HepG2 (cell line): Measurements from ENCODE around the gene ADRA2A. TPM values are rescaled to one million over a fixed set of nuclear protein-coding genes. Genes with fewer than 3 reads are reported as not detected.

Experiments used
- ATAC-seq: fragments of 200-7000 bp; cut with Tn5 transposase; 3 replicates; pipeline ENCODE4 v1.9.1; 2020; ENCODE audit warnings: mild to moderate bottlenecking, moderate library complexity
- BruUV-seq: library from RNA; stranded (reverse); fragments of 400-500 nt; replicated peaks from 2 replicates; lab custom pipeline; 2021; lab: Mats Ljungman, UMichigan
- CTCF ChIA-PET: fragments of 300-600 bp; formaldehyde crosslinking; extraction: SDS; loops from one replicate; lab custom pipeline; 2021; ENCODE audit warnings: low total read pairs, inconsistent platforms, low intra/inter-chr PET ratio; lab: Yijun Ruan, JAX
- POLR2A ChIA-PET: fragments of 350-600 bp; sonication (Branson Sonifier 250); formaldehyde crosslinking; loops from one replicate; lab custom pipeline; 2020; ENCODE audit warnings: antibody characterized with exemption, inconsistent platforms; lab: Yijun Ruan, JAX
- DNase-seq: peaks from one replicate; pipeline ENCODE4 v3.0.0-alpha.2; 2015; ENCODE audit warnings: low spot score
- FAIRE-seq: peaks from 3 replicates; lab custom pipeline; 2011; peaks lifted over from hg19 to GRCh38; lab: Jason Lieb, UNC
- H2AFZ ChIP-seq: one replicate; pipeline ENCODE4 v1.6.1; 2011; ENCODE audit warnings: low read length, inconsistent platforms
- H3K27ac ChIP-seq: fragments of 300-600 bp; 3 replicates; pipeline ENCODE4 v1.8.0; 2011; ENCODE audit warnings: mixed run types, mild to moderate bottlenecking, mixed read lengths, low read length, inconsistent platforms; ENCODE audit not compliant: insufficient read depth; ENCODE audit errors: extremely low read length
- H3K27me3 ChIP-seq, 2 experiments: fragments of 200-600 bp in 1 of 2; 2 replicates in 1 of 2; 3 replicates in 1 of 2; pipeline versions ENCODE4 v1.6.0 to v1.8.0; 2011; ENCODE audit warnings: low read length in 2 of 2, mild to moderate bottlenecking in 2 of 2, moderate library complexity in 2 of 2, inconsistent platforms in 1 of 2; ENCODE audit not compliant: insufficient read depth in 2 of 2, control insufficient read depth in 1 of 2
- H3K36me3 ChIP-seq, 2 experiments: fragments of 200-600 bp in 1 of 2; replicated peaks in 1 of 2; 2 replicates in 1 of 2; 3 replicates in 1 of 2; pipeline versions ENCODE4 v1.5.1 to v1.8.0; 2011; ENCODE audit warnings: low read length in 2 of 2, inconsistent platforms in 1 of 2; ENCODE audit not compliant: insufficient read depth in 2 of 2, control insufficient read depth in 1 of 2
- H3K4me1 ChIP-seq: 2 replicates; pipeline ENCODE4 v1.5.1; 2012; ENCODE audit warnings: low read length, inconsistent platforms; ENCODE audit not compliant: insufficient read depth
- H3K4me2 ChIP-seq: 2 replicates; pipeline ENCODE4 v1.6.0; 2011; ENCODE audit warnings: low read depth, low read length, inconsistent platforms
- H3K4me3 ChIP-seq, 3 experiments: fragments of 200-600 bp in 1 of 3; sonication (generic), shearing (Covaris generic) in 1 of 3; replicated peaks in 1 of 3; 2 replicates each; pipeline ENCODE4 v1.5.1; 2011 to 2016; ENCODE audit warnings: low read length in 3 of 3, inconsistent platforms in 2 of 3, low read depth in 2 of 3, mild to moderate bottlenecking in 2 of 3, control low read depth in 1 of 3, mixed read lengths in 1 of 3; ENCODE audit not compliant: insufficient read depth in 1 of 3
- H3K79me2 ChIP-seq: one replicate; pipeline ENCODE4 v1.6.1; 2011; ENCODE audit warnings: low read length, inconsistent platforms; ENCODE audit not compliant: insufficient read depth
- H3K9ac ChIP-seq: 2 replicates; pipeline ENCODE4 v1.6.0; 2011; ENCODE audit warnings: mild to moderate bottlenecking, low read depth, low read length, inconsistent platforms; ENCODE audit not compliant: insufficient read depth
- H3K9me3 ChIP-seq: 2 replicates; pipeline ENCODE4 v1.5.1; 2012; ENCODE audit warnings: mild to moderate bottlenecking, low read length
- H4K20me1 ChIP-seq: 2 replicates; pipeline ENCODE4 v1.6.0; 2011; ENCODE audit warnings: inconsistent platforms, mild to moderate bottlenecking, low read length, moderate library complexity; ENCODE audit not compliant: insufficient read depth
- LCORL ChIP-seq, 2 experiments: fragments of 450-650 bp in 1 of 2; sonication (generic) in 1 of 2; formaldehyde crosslinking in 1 of 2; IDR thresholded peaks; 2 replicates each; pipeline versions ENCODE4 v1.5.0 to v1.6.1; 2017 to 2020; ENCODE audit warnings: antibody characterized with exemption in 1 of 2, missing genetic modification reagents in 1 of 2
- MTERF4 ChIP-seq: sonication (generic); formaldehyde crosslinking; IDR thresholded peaks from 2 replicates; pipeline ENCODE4 v1.8.0; 2023; ENCODE audit warnings: mild to moderate bottlenecking, missing genetic modification reagents
- ZFP36 ChIP-seq: fragments of 150-350 bp; IDR thresholded peaks from 2 replicates; pipeline ENCODE4 v1.6.1; 2018; ENCODE audit warnings: borderline replicate concordance, low read length, low read depth; ENCODE audit not compliant: partially characterized antibody
- ZNF605 ChIP-seq: sonication (generic); formaldehyde crosslinking; IDR thresholded peaks from 2 replicates; pipeline ENCODE4 v1.8.0; 2022; ENCODE audit warnings: mild to moderate bottlenecking, missing genetic modification reagents
- WGBS: methylation state at CpG from one replicate; pipeline ENCODE4 v1.1.6; 2017; ENCODE audit warnings: low lambda C conversion rate; 5-methylcytosine and 5-hydroxymethylcytosine counted together
- in situ Hi-C: cut with HindIII; loops from 2 replicates; pipeline ENCODE4 v1.10.0; 2017; ENCODE audit warnings: low pct_unique_long_range_greater_than_20kb; ENCODE audit not compliant: extremely low pct_ligation_motif_present
- intact Hi-C: fragments of 100-400 bp; cut with micrococcal nuclease; formaldehyde crosslinking; loops from one replicate; pipeline ENCODE4 v1.10.0; 2022; ENCODE audit not compliant: unreplicated experiment
- polyA plus RNA-seq, 8 experiments: library from polyadenylated mRNA; depleted of rRNA in 3 of 8; stranded (reverse) in 7 of 8; unstranded in 1 of 8; fragments of >200 nt; fragmentation: Illumina TruSeq in 4 of 8; extraction: Trizol in 4 of 8; gene quantifications; 2 replicates each; pipeline versions ENCODE4 v1.2.1 to v1.2.3, GENCODE V29; 2011 to 2016; ENCODE audit warnings: low read depth in 4 of 8, missing spikeins in 1 of 8, mixed read lengths in 1 of 8; ENCODE audit not compliant: insufficient read depth in 1 of 8
- total RNA-seq, 5 experiments: library from RNA; depleted of rRNA; stranded (reverse); fragments of >200 nt; fragmentation: Illumina TruSeq; extraction: Trizol; gene quantifications; 2 replicates each; pipeline ENCODE4 v1.2.3, GENCODE V29; 2016; ENCODE audit warnings: low read depth in 1 of 5

Gene ADRA2A
- total and polyA plus RNA-seq, 2 of the 13 experiments (the other 11 are each of a cell fraction or from before 2014, with no cell fraction given) = 0.01 TPM; not detected in 1

GRCh38 chr10:111109501-111110242, 32.8 kb downstream of the ADRA2A start:
- no peak for TF ChIP-seq MTERF4 (CRISPR knock-in tag)
- peak; percentile 35; the same call in 1 of the 2 replicates for TF ChIP-seq LCORL (IDR thresholded peaks at IDR 0.05)
- TF ChIP-seq LCORL (CRISPR knock-in tag; IDR thresholded peaks at IDR 0.05) = no peak
- TF ChIP-seq, all 625 proteins: peak for 1

GRCh38 chr10:111110771-111111170, 33.9 kb downstream of the ADRA2A start:
- FAIRE-seq (no peak), DNase-seq (no peak), ATAC-seq (no peak)
- no TSS peak for BruUV-seq
- WGBS = 1% methylated on average over 3 of the region's 3 CpGs
- Histone ChIP-seq H3K4me2 (no peak overlapping the region), H3K4me1 (no peaks in the 10 kb centered on the region), H3K27me3 (peaks cover 0 to 5% of the 10 kb centered on the region in 2 experiments; a peak in 1 of 5 replicates), H3K9me3 (no peaks in the 10 kb centered on the region), H4K20me1 (no peaks in the 10 kb centered on the region), H3K27ac (no peak overlapping the region), H3K36me3 (no peaks in the 10 kb centered on the region), H3K9ac (no peak overlapping the region), H2AFZ (no peak overlapping the region), H3K79me2 (no peaks in the 10 kb centered on the region), H3K4me3 (no peak overlapping the region)
- TF ChIP-seq ZFP36 (no peak), ZNF605 (CRISPR knock-in tag) (no peak)
- in situ Hi-C loops = no loop called here
- intact Hi-C loops = no loop called here
- ChIA-PET POLR2A (no interaction called here), CTCF (no interaction called here)

More at GRCh38 chr10:111109501-111110242, 32.8 kb downstream of the ADRA2A start:
- in situ Hi-C loops (no loop called here), intact Hi-C loops (no loop called here)
- H3K4me3 ChIP-seq = no peak overlapping the region
- H3K27ac ChIP-seq = no peak overlapping the region
- no peak for ATAC-seq
- H3K9me3 ChIP-seq = no peaks in the 10 kb centered on the region
- H3K9ac ChIP-seq = no peak overlapping the region
- DNase-seq = no peak
- WGBS = 13% methylated on average over 8 of the region's 8 CpGs
- FAIRE-seq = no peak
- BruUV-seq = no TSS peak
- no peak overlapping the region for H2AFZ ChIP-seq
- H4K20me1 ChIP-seq = no peaks in the 10 kb centered on the region
- ChIA-PET CTCF (no interaction called here), POLR2A (no interaction called here)
- no peak overlapping the region for H3K4me2 ChIP-seq
- no peaks in the 10 kb centered on the region; a peak in 1 of 5 replicates for H3K27me3 ChIP-seq
- no peaks in the 10 kb centered on the region for H3K79me2 ChIP-seq
- H3K4me1 ChIP-seq = no peaks in the 10 kb centered on the region
- no peaks in the 10 kb centered on the region for H3K36me3 ChIP-seq
